GM12801 (cell line): ENCODE results near the gene CADM2.

Source experiments
- TF ChIP-seq, protein P1 (sequence below): IDR thresholded peaks from one replicate; pipeline ENCODE4 v1.5.1; 2011; ENCODE audit warnings: control low read depth; ENCODE audit not compliant: insufficient read length; ENCODE audit errors: extremely low read depth

The CADM2 gene

DNA sequence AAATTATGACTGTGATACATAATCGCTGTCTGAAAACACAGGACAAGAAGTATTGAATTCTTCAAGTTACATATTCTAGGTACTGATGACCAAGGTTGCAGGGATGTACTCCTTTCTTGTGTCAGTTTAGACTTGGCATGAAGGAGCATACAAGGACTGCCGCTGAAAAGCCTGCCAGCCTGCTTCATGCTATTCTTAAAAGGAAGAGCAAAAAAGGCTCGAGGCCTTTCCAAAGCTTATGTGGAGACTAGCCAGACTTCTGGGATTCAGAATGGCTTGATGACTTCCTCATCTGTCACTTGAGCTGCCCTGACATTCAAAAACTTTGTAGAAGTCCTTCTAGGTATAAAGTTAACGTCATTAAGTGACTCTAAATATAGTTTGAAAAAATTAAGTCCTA lies 92.0 kb downstream of the CADM2 start:
- TF ChIP-seq, protein P1, sequence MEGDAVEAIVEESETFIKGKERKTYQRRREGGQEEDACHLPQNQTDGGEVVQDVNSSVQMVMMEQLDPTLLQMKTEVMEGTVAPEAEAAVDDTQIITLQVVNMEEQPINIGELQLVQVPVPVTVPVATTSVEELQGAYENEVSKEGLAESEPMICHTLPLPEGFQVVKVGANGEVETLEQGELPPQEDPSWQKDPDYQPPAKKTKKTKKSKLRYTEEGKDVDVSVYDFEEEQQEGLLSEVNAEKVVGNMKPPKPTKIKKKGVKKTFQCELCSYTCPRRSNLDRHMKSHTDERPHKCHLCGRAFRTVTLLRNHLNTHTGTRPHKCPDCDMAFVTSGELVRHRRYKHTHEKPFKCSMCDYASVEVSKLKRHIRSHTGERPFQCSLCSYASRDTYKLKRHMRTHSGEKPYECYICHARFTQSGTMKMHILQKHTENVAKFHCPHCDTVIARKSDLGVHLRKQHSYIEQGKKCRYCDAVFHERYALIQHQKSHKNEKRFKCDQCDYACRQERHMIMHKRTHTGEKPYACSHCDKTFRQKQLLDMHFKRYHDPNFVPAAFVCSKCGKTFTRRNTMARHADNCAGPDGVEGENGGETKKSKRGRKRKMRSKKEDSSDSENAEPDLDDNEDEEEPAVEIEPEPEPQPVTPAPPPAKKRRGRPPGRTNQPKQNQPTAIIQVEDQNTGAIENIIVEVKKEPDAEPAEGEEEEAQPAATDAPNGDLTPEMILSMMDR: no peak

DNA sequence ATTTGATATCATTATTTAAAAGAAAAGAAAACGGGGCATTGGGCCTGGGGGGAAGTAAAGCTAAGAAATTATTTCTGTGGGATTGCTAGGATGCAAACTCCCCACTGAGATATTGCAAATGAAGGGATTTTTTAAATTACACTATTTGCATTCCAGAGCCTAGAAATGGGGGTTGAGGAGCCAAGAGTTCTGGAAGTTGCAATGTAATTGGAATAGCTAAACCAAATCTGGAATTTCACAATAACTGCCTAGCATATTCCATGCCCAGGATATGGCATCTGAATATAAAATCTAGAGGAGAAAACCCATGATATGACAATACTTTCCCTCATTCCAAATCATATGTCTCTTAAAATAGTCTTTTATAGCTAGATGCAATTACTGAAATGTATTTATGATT lies 93.0 kb downstream of the CADM2 start:
- TF ChIP-seq, protein P1: no peak

GRCh38 chr3:85053626-85054025 lies 94.8 kb downstream of the CADM2 start:
- TF ChIP-seq, protein P1: no peak

DNA sequence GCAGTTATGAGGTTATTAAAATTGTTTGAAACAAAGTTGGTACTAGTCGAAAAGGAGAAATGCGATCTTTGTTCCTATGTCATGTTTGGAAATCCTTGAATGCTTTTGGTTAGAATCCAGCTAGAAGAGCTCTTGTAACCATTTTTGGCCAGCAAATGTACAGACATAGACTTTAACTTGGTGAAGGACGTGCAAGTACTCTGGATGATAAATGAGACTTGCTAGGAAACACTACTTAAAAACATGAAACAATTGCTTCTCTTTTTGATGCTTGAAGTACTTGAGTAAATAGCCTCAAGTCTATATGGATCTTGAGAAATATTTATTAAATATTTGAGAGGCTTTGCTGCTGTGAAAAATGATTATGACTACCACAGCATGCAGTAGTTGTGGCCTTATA lies 95.8 kb downstream of the CADM2 start:
- TF ChIP-seq, protein P1: no peak

GRCh38 chr3:85068911-85069310 lies 110.1 kb downstream of the CADM2 start:
- TF ChIP-seq, protein P1: no peak

- TF ChIP-seq, protein P1: no peak
Measured at GRCh38 chr3:85074003-85074402, 115.2 kb downstream of the CADM2 start.

GRCh38 chr3:85075663-85076062 lies 116.9 kb downstream of the CADM2 start:
- TF ChIP-seq, protein P1: no peak

DNA sequence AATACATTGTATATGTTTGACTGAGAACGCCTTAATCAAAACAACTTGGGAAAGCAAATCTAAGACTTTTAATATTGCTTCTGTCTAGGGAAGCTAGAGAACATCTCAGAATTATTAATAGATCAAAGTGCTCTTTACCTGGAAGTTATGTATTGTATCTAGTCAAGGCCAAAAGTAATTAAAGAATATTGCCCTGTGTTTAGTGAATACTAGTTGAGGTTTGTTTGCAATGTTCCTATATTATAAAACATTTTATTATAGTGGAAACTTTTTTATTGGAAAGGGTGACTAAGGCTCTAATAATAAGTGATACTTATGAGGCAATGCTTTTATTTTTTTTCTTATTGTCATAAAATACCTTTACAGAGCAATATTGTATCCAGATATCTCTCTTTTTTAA lies 118.2 kb downstream of the CADM2 start:
- TF ChIP-seq, protein P1: no peak
